Eye (tissue), 1 donor: ENCODE results near the gene SCO2.
A peak's percentile ranks its signal among the peaks of the same experiment; 100 is the strongest.

Source experiments
- DNase-seq: peaks from one replicate; pipeline ENCODE4 v3.0.0-alpha.2; 2015

Gene SCO2

DNA sequence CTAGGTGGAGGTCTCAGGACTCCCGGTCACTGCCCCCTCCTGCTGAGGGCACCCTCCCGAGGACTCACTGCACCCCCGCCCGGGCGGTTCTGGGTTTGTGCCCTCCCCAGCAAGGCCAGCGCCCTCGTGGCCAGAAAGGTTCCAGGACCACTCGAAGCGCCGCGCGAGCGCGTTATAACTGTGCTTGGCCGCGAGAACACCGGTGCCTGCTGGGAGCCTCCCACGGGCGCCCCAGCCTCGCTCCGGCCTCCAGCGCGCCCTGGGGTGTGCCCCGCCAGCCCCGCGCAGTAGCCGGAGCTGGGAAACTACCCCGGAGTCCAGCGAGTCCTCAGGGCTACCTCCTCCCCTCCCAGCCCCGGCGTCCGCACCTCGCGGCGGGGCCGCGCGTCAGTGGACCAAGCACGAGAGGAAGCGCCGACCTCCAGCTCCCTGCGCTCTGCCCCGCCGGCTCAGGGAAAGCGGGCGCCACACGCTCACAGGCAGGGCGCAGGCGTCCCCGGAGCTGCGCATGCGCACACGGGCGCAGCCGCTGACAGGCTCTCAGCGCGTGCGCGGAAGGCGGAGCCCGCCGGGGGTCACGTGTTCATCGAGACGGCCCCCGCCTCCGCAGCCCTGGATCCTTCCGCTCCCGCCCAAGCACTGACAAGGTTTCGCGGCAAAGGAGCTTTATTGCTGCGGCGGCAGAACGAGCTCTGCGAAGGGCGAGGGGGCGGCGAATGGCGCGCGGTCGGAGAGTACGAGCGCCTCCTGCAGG, at the start of gene SCO2:
Gene SCO2 (minus strand): TSS at position 495 of the 754 bp plus-strand sequence. CDS start 1,187 bp downstream, outside the sequence.
- DNase-seq, result peak; percentile 99

- DNase-seq, result no peak
Measured at GRCh38 chr22:50574383-50574755, 49.0 kb upstream of the SCO2 start.

DNA sequence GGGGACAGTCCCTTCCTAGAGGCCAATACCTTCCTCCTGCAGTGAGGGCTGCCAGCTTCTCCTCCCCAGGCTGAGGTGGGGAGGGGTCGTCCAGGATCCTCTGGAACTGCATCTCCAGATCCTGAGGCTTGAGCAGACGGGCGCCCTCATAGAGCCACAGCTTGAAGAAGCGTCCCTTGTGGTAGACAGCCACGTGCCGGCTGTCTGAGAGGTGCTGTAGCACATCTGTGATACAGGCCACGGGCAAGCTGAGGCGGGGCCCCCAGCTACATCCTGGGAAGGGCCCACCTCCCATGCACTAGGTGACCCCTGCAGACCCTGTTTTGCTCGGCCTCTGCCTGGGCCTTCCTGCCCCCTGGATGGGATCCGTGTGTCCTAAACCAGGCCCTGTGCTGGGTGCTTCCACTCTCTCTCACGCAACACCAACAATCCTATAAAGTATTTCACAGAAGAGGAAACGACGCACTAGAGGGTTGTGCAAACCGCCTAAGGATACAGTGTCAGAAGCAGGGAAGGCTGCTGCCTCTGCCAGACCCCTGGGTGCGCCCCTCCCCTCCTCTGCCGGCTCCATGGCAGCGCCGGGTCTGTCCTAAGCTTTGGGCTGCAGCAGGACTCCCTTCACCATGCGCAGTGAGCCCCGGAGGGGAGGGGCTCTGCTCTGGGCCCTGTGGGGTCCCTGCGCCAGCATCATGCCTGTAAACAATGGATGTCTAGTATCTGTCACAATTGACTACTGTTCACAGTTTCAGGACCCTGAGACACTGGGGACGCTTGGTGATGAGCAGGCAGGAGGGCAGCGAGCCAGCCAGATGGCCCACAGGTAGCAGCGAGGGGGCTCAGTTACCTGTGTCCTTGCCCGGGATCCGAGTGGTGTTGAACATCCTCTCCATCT, 48.3 kb upstream of the SCO2 start:
- no peak for DNase-seq

- no peak for DNase-seq
Measured at GRCh38 chr22:50572965-50573364, 47.6 kb upstream of the SCO2 start.

DNA sequence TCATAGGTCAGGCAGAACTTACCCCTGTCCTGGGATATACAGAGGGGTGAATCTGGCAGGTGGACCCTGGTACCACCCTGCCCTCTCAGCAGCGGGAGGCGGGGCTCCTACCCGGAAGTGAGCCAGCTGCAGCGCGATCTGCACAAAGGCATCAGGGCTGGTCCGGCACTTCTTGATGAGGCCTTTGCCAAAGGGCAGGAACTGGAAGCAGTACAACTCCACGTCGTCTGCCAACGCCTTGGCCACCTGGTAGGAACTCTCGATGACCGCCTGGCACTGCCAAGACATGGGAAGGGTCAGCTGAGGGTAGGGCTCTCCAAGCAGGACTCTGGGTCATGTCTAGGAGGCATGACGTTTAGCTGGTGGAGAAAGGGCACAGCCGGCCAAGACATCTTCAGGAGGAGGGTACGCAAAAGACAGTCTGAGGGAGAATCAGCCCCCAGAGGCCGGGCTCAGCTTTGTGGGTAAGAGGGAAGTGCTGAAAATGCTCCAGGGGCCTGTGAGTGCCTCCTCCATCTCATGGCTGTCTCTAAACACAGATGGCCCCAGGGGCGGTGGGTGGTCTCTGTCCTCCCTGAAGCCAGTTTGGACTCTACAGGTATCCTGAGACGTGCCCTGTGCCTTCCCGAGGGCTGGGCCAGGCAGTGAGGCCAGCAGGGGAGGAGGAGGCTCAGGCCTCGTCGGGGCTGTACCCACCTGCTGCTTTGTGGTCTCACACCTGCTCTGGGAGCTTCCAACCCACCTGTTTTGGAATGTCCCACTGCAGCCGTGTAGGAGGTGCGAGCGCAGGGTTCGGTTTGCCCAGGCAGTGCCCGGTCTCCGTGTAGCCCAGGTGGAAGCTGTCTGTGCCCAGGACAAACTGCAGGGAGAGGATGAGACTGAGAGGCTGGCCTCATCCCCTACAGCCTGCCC, 46.1 kb upstream of the SCO2 start:
- no peak for DNase-seq

GRCh38 chr22:50570861-50571260, 45.5 kb upstream of the SCO2 start:
- no peak for DNase-seq

GRCh38 chr22:50569896-50570535, 44.6 kb upstream of the SCO2 start:
- DNase-seq, result no peak

DNA sequence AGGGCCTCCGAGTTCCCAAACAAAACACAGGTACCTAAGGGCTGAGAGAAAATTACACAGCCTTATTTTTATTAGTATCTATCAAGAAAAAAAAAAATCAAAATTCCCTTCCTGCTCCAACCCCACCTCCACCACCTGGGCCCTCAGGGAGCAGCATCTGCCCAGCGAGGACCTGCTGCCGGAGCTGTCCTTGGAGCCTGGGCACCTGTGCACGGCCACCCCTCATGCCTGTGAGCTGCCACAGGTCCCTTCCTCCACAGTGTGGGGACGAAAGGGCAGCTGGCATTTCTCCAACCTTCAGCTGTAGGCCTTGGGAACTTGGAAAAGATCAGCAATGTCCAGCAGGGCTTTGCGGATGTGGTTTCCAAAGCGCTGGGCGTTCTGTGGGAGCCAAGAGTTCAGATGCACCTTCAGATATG, 43.7 kb upstream of the SCO2 start:
- no peak for DNase-seq

- DNase-seq, result no peak
Measured at GRCh38 chr22:50568626-50569025, 43.2 kb upstream of the SCO2 start.

GRCh38 chr22:50567721-50568252, 42.4 kb upstream of the SCO2 start:
- DNase-seq, result no peak

DNA sequence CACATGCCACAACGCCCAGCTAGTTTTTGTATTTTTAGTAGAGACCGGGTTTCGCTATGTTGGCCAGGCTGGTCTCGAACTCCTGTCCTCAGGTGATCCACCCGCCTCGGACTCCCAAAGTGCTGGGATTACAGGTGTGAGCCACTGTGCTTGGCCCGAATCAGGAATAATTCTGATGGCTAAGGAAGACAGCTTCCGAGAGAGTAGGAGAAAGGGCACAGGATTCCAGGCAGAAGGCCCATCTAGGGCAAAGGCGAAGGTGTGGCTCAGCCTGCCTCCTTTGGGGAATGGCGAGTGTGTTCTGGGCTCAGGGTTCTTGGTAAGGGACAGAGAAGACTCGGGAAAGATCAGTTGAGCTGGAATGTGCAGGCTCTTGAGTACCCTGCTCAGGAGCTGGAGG, 38.9 kb upstream of the SCO2 start:
- DNase-seq, result no peak

GRCh38 chr22:50563413-50564160, 38.2 kb upstream of the SCO2 start:
- DNase-seq, result no peak

DNA sequence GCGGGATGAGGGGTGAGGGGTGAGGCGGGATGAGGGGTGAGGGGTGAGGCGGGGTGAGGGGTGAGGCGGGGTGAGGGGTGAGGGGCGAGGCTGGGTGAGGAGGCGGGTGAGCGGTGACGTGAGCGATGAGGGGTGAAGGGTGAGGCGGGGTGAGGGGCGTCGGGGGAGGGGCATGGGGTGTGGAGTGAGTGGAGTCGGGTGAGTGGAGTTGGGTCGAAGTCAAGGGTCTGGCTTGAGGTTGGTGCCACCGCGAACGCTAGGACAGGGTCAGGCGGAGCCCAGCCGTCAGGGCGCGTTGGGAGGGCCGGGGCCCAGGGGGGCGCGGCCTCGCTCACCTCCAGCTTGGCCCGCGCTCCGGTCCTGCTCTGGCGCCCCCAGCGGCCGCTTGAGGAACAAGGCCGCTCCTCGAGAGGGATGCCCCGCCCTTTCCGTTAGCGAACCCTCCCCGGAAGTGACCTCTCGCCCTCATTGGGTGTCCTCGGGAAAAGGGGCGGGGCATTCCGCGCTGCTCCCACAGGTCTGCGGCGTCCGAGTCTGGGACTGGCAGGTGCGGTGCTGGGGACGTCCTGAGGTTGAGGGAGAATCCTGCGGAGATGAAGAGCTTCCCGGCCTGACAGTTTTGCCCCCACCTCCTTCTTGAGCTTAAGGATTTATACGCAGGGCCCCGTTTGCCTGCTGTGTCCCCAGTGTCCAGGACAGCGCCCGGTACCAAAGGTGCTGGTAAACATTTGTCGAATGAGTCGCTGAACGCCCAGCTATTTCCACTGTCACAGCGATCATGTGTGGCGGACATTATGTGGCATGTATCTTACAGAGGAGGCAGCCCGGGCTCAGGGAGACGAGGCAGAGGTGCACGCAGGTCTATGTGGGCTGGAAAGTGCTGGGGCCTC, 37.4 kb upstream of the SCO2 start, which contains the start of gene SYCE3:
Gene SYCE3 (minus strand): TSS at position 397 of the 890 bp plus-strand sequence. CDS start 6,514 bp downstream, outside the sequence.
- peak; percentile 99 for DNase-seq

DNA sequence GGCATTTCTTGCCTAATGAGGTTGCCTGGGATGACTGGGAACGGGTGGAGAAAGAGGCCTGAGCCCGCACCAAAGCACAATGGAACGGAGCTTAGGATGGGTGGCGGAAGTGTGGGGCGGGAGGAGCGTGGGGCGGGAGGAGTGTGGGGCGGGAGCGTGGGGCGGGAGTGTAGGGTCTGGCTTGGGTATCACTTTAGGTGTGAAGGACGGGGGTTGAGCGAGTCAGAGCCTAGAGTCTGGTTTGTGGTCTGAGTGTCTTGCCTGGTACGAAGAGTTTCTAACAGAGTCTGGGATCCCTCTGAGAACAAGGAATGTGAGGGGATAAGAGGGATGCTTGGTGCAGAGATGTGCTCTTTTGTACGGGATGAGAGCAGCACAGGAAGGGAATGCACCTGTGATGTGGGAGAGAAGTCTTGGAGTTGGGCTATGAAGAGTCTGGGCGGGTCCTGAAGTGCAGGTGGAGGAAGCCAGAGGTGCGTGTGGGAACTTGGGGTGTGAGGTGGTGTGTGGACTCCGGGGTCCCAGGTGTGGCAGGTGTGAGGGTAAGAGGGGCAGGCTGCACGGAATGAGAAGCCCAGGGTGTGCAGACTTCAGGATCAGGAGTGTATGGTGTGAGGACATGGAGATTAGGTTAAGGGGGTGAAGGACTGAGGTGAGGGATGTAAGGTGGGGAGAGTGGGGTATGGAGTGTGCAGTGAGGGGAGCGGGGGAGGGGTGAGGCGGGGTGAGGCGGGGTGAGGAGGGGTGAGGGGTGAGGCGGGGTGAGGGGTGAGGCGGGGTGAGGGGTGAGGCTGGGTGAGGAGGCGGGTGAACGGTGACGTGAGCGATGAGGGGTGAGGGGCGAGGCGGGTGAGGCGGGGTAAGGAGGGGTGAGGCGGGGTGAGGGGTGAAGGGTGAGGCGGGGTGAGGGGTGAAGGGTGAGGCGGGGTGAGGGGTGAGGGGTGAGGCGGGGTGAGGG, 36.3 kb upstream of the SCO2 start:
- no peak for DNase-seq

GRCh38 chr22:50560034-50560433, 34.6 kb upstream of the SCO2 start:
- no peak for DNase-seq

GRCh38 chr22:50556703-50557102, 31.3 kb upstream of the SCO2 start:
- DNase-seq, result no peak

DNA sequence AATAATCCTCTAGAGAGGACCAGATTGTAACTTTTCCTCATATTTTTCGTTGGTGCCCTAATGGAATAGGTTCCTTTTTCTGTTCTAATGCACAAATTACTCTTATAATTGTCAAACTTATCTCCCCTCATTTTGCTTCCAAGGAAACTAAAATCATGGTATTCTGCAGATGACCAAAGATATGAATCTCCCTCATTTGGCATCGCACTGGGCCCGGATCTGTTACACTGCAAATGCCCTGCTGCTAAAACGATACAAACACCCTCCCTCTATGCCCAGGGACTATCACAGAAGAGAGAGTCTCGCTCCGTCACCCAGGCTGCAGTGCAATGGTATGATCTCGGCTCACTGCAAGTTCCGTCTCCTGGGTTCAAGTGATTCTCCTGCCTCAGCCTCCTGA, 27.9 kb upstream of the SCO2 start:
- no peak for DNase-seq

DNA sequence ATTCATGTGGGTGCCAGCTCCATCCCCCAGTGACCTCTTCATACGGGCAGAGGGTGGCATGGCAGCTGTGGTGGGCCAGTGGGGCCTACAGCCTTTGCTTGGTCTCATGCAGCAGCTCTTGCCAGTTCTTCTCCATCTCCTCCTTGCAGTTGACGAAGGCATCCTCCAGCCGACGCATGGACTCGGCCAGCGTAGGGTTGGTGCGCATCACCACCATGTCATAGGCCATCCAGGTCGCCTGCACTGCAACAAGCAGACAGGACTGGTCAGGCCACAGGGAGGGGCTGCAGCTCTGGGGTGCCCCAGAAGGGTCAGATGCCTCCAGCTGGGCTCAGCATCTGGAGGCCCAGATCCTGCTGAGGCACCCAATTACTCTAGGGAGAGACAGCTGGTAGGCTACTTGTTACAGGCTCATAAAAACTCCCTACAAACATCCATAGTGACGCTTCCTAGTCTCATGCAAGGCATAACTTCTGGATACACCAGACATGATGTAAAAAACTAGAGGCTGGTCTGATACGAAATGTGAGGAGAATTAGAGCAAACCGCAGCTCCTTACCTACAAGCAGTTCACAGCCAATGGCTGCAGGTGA, 25.9 kb upstream of the SCO2 start:
- no peak for DNase-seq

GRCh38 chr22:50550395-50550794, 25.0 kb upstream of the SCO2 start:
- DNase-seq, result no peak
